ENCODE data around the gene SF3A1.

Gene SF3A1

DNA sequence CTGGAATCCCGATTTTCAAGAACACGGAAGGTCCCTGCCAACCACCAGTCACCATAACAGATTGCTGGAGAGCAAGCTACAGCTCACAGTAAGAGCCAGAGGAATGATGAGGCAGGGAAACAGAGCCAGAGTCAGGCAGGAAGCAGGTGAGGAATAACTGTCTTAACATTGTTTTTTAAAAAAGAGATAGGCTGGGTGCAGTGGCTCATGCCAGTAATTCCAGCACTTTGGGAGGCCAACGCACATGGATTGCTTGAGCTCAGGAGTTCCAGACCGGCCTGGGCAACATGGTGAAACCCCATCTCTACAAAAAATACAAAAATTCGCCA, 53.9 kb downstream of the SF3A1 start:
- DNase-seq (ENCODE audit: low spot score in 2 of 2) (no peak), ATAC-seq (ENCODE audit: low read depth) (no peak)
- Mint-ChIP-seq H3K27me3 (no peaks in the 10 kb centered on the region), H3K27ac (peak overlapping the region; percentile 91), H3K9me3 (no peaks in the 10 kb centered on the region), H3K4me3 (peak overlapping the region; percentile 57), H3K4me1 (peaks cover 66% of the 10 kb centered on the region), H3K36me3 (peaks cover 10% of the 10 kb centered on the region)

DNA sequence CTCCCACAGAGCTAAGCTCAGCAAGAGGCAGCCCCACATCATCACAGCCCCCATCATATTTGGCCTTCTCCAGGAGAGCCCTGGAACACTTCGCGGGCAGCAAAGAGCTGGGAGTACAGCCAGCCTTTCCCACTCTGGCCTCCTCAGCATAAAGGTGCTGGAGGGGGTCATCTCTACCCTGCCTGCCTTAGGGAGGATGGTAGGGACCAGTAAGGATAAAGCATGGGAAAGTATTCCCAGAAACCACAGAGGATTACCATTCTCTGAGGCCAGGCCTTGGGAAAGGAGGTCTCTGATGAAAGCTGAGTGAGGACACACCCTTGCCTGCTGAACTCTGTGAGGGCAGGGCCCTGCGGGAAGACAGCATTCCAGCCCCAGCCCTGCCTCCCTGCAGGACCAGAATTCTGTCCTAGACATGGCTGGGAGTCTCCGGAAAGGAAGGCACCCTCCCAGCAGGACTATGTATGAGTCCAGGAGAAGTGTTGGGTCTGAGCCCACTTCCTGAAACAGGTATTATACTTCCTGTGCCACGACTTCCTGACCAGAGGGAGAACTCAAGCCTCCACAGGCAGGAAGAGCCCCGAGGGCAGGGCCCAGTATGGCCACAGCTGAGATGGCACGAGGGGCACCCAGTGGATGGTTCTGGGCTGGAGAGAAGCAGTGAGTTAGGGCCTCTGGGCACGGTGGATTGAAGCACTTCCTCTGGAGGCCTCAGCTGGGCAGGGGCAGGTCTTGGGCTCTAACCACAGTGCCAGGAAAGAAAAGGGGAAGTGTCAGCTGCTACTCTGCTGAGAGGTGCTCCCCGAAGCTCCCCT, 54.5 kb downstream of the SF3A1 start:
- Mint-ChIP-seq H3K27me3 (no peaks in the 10 kb centered on the region), H3K36me3 (peaks cover 13% of the 10 kb centered on the region), H3K4me1 (peaks cover 62% of the 10 kb centered on the region), H3K4me3 (peak overlapping the region; percentile 57), H3K9me3 (no peaks in the 10 kb centered on the region), H3K27ac (peak overlapping the region; percentile 91)
- ATAC-seq (ENCODE audit: low read depth) (peak; percentile 48), DNase-seq (ENCODE audit: low spot score in 2 of 2) (no peak)

- Mint-ChIP-seq H3K9me3 (no peaks in the 10 kb centered on the region), H3K36me3 (peaks cover 22% of the 10 kb centered on the region), H3K27me3 (no peaks in the 10 kb centered on the region), H3K4me3 (no peak overlapping the region), H3K27ac (no peak overlapping the region), H3K4me1 (peaks cover 35% of the 10 kb centered on the region)
- no peak for DNase-seq (ENCODE audit: low spot score in 2 of 2)
- ATAC-seq (ENCODE audit: low read depth), result no peak
Measured at GRCh38 chr22:30299322-30299721, 57.4 kb downstream of the SF3A1 start.

GRCh38 chr22:30297991-30298701, 58.5 kb downstream of the SF3A1 start:
- H3K9me3 Mint-ChIP-seq, result no peaks in the 10 kb centered on the region
- no peak overlapping the region for H3K4me3 Mint-ChIP-seq
- no peaks in the 10 kb centered on the region for H3K27me3 Mint-ChIP-seq
- peak overlapping the region; percentile 53 for H3K27ac Mint-ChIP-seq
- H3K4me1 Mint-ChIP-seq, result peaks cover 23% of the 10 kb centered on the region
- DNase-seq (ENCODE audit: low spot score in 2 of 2), result no peak
- H3K36me3 Mint-ChIP-seq, result peaks cover 29% of the 10 kb centered on the region
- ATAC-seq (ENCODE audit: low read depth), result no peak

- Mint-ChIP-seq H3K9me3 (no peaks in the 10 kb centered on the region), H3K36me3 (peaks cover 29% of the 10 kb centered on the region), H3K4me3 (no peak overlapping the region), H3K27ac (peak overlapping the region; percentile 53), H3K27me3 (no peaks in the 10 kb centered on the region), H3K4me1 (peaks cover 16% of the 10 kb centered on the region)
- DNase-seq (ENCODE audit: low spot score in 2 of 2) (no peak), ATAC-seq (ENCODE audit: low read depth) (no peak)
Measured at GRCh38 chr22:30297276-30297990, 59.3 kb downstream of the SF3A1 start.

DNA sequence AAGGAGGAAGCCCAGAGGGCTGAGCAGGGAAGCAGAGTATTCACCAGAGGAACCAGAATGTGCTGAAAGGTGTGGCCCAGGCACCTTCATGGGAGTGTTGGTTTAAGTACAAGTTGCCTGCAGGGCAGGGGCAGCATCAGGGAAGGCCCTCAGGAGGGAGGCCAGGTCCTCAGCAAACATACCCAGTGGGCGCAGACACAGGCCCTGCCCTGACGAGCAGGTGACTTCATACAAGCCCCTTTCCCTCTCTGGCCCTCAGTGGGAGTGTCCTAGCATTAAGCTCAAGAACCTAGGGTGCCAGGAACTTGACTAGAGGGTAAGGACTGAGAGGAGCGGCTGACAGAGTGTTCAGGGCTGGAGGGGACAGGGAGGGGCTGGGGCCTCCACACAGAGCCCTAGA, 59.9 kb downstream of the SF3A1 start:
- Mint-ChIP-seq H3K27ac (peak overlapping the region; percentile 60), H3K36me3 (peaks cover 29% of the 10 kb centered on the region), H3K4me1 (peaks cover 10% of the 10 kb centered on the region), H3K27me3 (no peaks in the 10 kb centered on the region), H3K9me3 (no peaks in the 10 kb centered on the region), H3K4me3 (no peak overlapping the region)
- ATAC-seq (ENCODE audit: low read depth) (no peak), DNase-seq (ENCODE audit: low spot score in 2 of 2) (no peak)

DNA sequence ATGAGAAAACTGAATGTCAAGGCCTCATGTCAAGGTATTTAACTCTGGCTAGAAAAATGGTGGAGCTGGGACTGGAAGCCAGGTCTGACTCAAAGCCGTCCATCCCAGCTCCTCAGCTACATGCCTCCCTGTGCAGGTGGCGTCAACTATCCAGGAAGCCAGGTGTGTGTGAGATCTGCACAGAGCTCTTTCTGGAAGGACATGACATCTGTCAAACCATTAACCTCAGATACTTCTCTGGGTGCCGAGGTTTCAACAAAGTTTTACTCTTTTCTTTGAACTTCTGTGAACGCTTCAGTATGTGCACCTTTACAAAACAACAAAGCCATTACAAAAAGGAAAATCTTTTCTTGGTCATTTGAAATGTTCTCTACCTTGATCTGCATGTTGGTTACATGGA, 60.4 kb downstream of the SF3A1 start:
- H3K4me1 Mint-ChIP-seq, result peaks cover 10% of the 10 kb centered on the region
- H3K9me3 Mint-ChIP-seq, result no peaks in the 10 kb centered on the region
- peaks cover 31% of the 10 kb centered on the region for H3K36me3 Mint-ChIP-seq
- ATAC-seq (ENCODE audit: low read depth) (no peak), DNase-seq (ENCODE audit: low spot score in 2 of 2) (no peak)
- H3K4me3 Mint-ChIP-seq, result no peak overlapping the region
- H3K27me3 Mint-ChIP-seq, result no peaks in the 10 kb centered on the region
- no peak overlapping the region for H3K27ac Mint-ChIP-seq

GRCh38 chr22:30295576-30295975, 61.1 kb downstream of the SF3A1 start:
- peaks cover 10% of the 10 kb centered on the region for H3K4me1 Mint-ChIP-seq
- H3K4me3 Mint-ChIP-seq, result no peak overlapping the region

DNA sequence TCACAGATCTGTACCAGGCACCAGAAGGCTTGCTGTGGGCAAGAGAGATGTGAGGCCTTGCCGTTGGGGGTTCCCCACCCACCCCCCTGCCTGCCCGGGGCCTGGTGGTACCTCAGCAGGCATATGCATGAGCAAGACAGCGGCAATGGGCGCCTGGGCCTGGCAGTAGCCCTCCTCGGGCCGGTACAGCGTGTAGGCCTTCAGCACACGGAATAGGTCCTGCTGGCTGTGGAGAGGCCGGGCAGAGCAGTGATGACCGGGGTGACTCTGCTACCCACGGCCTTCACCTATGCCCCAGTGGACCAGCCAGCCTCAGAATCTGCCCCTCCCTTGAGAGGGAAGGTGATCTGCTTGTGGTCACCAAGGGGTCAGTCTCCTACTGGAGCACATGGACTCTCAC, 61.9 kb downstream of the SF3A1 start:
- ATAC-seq (ENCODE audit: low read depth) (no peak), DNase-seq (ENCODE audit: low spot score in 2 of 2) (no peak)
- Mint-ChIP-seq H3K4me1 (peaks cover 16% of the 10 kb centered on the region), H3K27me3 (no peaks in the 10 kb centered on the region), H3K9me3 (no peaks in the 10 kb centered on the region), H3K27ac (no peak overlapping the region), H3K4me3 (no peak overlapping the region), H3K36me3 (peaks cover 31% of the 10 kb centered on the region)

More at GRCh38 chr22:30295576-30295975, 61.1 kb downstream of the SF3A1 start:
- no peak overlapping the region for H3K27ac Mint-ChIP-seq
- no peaks in the 10 kb centered on the region for H3K9me3 Mint-ChIP-seq
- ATAC-seq (ENCODE audit: low read depth), result no peak
- H3K27me3 Mint-ChIP-seq, result no peaks in the 10 kb centered on the region
- peaks cover 31% of the 10 kb centered on the region for H3K36me3 Mint-ChIP-seq
- no peak for DNase-seq (ENCODE audit: low spot score in 2 of 2)

DNA sequence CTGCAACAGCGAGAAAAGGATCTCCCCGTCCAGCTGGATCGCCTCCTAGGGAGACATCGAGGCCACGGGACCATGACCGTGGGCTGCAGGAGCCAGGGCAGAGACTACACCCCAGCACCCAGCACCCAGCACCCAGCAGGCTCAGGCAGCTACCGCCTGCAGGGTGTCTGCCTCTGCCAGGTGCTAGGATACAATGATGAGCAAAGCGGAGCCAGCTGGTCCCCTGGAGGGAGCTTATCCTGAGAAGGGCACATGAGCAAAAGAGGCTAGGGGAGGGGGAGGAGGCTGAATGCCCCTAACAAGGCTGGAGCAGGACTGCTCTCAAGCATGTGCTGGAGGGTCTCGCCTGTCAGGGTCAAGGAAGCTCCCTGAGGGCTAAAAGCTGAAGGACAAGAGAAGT, 62.6 kb downstream of the SF3A1 start:
- no peaks in the 10 kb centered on the region for H3K27me3 Mint-ChIP-seq
- peaks cover 16% of the 10 kb centered on the region for H3K4me1 Mint-ChIP-seq
- H3K36me3 Mint-ChIP-seq, result peaks cover 31% of the 10 kb centered on the region
- H3K27ac Mint-ChIP-seq, result no peak overlapping the region
- ATAC-seq (ENCODE audit: low read depth) (no peak), DNase-seq (ENCODE audit: low spot score in 2 of 2) (no peak)
- H3K9me3 Mint-ChIP-seq, result no peaks in the 10 kb centered on the region
- no peak overlapping the region for H3K4me3 Mint-ChIP-seq

DNA sequence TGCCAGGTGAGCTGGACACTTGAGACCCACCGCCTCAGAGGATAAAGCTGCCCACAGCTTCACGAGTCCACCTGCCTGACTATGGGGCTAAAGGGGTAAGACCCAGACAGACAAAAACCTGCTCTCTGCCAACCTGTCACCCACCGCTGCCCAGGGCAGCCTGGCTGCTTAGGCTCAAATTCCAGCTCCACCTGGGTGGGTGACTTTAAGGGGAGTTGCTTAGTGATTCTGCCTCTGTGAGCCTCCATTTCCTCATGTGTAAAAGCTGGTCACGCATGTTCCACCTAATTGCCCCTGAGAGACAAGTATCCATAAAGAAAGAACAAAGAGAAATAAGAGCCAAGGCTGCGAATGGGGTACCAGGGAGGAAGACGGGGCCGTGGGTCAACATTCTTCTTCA, 63.7 kb downstream of the SF3A1 start:
- ATAC-seq (ENCODE audit: low read depth) (no peak), DNase-seq (ENCODE audit: low spot score in 2 of 2) (no peak)
- H3K4me1 Mint-ChIP-seq, result peaks cover 22% of the 10 kb centered on the region
- H3K27me3 Mint-ChIP-seq, result no peaks in the 10 kb centered on the region
- H3K27ac Mint-ChIP-seq, result no peak overlapping the region
- no peaks in the 10 kb centered on the region for H3K9me3 Mint-ChIP-seq
- peaks cover 27% of the 10 kb centered on the region for H3K36me3 Mint-ChIP-seq
- H3K4me3 Mint-ChIP-seq, result no peak overlapping the region

DNA sequence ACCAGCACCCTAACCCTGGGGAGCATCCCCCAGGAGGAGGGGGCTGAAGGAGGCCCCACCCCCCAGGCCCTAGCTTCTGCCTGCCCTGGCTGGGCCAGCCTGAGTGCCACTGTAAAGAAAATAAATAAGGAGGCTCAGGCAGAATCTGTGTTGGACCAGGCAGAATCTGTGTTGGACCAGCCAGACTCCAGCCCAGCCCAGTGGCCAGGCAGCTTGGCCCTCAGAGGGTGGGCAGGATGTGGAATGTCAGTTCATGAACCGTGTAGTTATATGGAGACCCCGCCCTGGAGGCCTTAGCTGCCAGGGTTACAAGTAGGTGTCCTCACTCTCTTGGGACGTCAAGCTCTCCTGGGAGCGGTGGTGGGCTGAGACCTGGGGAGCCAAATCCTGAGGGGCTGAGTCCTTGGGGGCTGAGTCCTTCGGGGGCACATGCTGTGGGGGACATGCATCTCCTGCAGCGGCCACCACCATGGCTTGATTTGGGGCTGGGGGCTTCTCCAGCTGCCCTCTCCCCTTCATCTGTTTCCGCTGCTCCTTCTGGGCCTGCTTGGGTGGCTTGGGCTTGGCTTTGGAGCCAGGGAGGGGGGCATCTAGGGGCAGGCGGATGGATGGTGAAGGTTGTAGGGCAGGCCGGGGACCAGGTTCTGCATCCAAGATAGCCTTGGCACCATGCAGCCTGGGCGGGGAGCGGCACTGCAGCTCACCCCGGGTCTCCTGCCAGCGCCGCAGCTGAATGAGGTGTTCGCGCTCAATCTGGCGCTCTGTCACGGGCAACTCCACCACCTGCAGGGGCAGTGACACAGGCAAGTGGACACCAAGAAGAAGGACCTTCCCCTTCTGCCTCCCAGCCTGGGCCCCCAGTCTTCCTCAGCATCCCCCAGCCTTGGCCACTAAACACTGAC, 64.4 kb downstream of the SF3A1 start:
- DNase-seq (ENCODE audit: low spot score in 2 of 2) (no peak), ATAC-seq (ENCODE audit: low read depth) (no peak)
- Mint-ChIP-seq H3K36me3 (peaks cover 25% of the 10 kb centered on the region), H3K4me1 (peaks cover 25% of the 10 kb centered on the region), H3K27me3 (no peaks in the 10 kb centered on the region), H3K9me3 (no peaks in the 10 kb centered on the region), H3K27ac (peak overlapping the region; percentile 85), H3K4me3 (no peak overlapping the region)

DNA sequence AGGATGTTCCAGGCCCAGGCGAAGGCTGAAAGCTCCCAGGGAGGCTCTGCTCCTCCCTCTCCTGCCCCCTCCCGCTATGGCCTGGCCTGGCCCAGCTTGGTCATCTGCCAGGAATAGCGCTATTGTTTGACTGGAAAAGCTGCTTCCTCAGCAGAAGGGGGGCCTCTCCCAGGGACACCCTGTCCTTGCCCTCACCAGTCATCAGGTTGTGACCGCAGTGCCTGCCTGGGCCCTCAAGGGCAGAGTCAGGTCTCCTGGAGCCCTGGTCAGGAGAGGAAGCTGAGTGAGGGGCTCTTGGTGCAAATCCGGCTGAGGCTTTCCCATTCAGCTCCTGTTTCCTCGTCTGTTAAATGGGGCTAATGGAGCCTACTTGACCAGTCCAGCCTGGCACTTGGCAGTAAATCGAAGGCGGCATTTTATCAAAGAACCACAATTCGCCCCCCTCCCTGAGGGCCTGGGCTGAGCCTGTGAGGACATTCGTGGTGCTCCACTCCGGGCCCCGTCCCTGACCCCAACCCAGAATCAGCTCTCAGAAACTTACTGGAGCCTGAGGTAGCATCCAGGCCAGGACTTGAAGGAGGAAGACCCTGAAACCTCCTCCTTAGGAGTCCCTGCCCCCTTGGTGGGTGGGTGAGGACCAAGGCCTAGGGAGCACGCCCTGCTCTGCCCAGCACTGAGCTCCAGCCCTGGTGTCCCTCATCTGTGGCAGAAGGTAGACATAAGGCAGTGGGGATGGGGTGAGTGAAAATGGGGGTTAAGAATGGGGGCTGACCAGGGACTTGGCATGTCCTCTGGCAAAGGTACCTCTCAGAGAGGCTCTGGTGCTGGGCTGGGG, 65.4 kb downstream of the SF3A1 start:
- H3K27me3 Mint-ChIP-seq, result no peaks in the 10 kb centered on the region
- DNase-seq (ENCODE audit: low spot score in 2 of 2), result no peak
- no peaks in the 10 kb centered on the region for H3K9me3 Mint-ChIP-seq
- H3K36me3 Mint-ChIP-seq, result peaks cover 19% of the 10 kb centered on the region
- H3K4me1 Mint-ChIP-seq, result peaks cover 29% of the 10 kb centered on the region
- H3K27ac Mint-ChIP-seq, result peak overlapping the region; percentile 85
- H3K4me3 Mint-ChIP-seq, result no peak overlapping the region
- ATAC-seq (ENCODE audit: low read depth), result no peak
